ENCODE measurements around the gene ATXN2L. TPM values are rescaled to one million over a fixed set of nuclear protein-coding genes. Genes with fewer than 3 reads are reported as not detected.
A peak's percentile ranks its signal among the peaks of the same experiment; 100 is the strongest.

Gene ATXN2L
- total RNA-seq, 2 donors from 2014 or later = 246 to 339 TPM

GRCh38 chr16:28829747-28830146 lies 6.9 kb downstream of the ATXN2L start:
- Mint-ChIP-seq H3K4me3 (no peak overlapping the region), H3K4me1 (peaks cover 32% of the 10 kb centered on the region), H3K36me3 (ENCODE audit: low read depth) (peaks cover 100% of the 10 kb centered on the region), H3K27ac (no peak overlapping the region), H3K27me3 (no peaks in the 10 kb centered on the region), H3K9me3 (no peaks in the 10 kb centered on the region)
- ATAC-seq (replicated peaks) = no peak

GRCh38 chr16:28830531-28830930 lies 7.7 kb downstream of the ATXN2L start:
- peaks cover 100% of the 10 kb centered on the region for H3K36me3 Mint-ChIP-seq (ENCODE audit: low read depth)
- H3K9me3 Mint-ChIP-seq = no peaks in the 10 kb centered on the region
- no peak overlapping the region for H3K27ac Mint-ChIP-seq

DNA sequence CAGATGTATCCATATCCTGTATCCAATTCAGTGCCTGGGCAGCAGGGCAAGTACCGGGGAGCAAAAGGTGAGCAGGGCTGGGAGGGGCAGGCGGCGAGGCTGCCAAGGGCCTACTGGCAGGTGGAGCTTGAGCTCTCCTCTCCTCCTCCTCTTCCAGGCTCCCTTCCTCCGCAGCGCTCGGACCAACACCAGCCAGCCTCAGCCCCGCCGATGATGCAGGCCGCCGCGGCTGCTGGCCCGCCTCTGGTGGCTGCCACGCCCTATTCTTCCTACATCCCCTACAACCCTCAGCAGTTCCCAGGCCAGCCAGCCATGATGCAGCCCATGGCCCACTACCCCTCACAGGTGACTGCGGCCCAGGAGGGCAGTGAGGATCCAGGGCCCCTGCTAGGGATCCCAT lies 11.6 kb downstream of the ATXN2L start:
- H3K27ac Mint-ChIP-seq = no peak overlapping the region
- no peak for ATAC-seq (replicated peaks)
- H3K4me1 Mint-ChIP-seq = peaks cover 27% of the 10 kb centered on the region
- no peak overlapping the region for H3K4me3 Mint-ChIP-seq
- H3K9me3 Mint-ChIP-seq = no peaks in the 10 kb centered on the region
- no peaks in the 10 kb centered on the region for H3K27me3 Mint-ChIP-seq
- peaks cover 97% of the 10 kb centered on the region for H3K36me3 Mint-ChIP-seq (ENCODE audit: low read depth)

More at GRCh38 chr16:28830531-28830930, 7.7 kb downstream of the ATXN2L start:
- no peaks in the 10 kb centered on the region for H3K27me3 Mint-ChIP-seq
- H3K4me1 Mint-ChIP-seq = peaks cover 32% of the 10 kb centered on the region
- no peak overlapping the region for H3K4me3 Mint-ChIP-seq
- no peak for ATAC-seq (replicated peaks)

GRCh38 chr16:28834873-28835863 lies 12.4 kb downstream of the ATXN2L start:
- no peaks in the 10 kb centered on the region for H3K9me3 Mint-ChIP-seq
- H3K4me1 Mint-ChIP-seq = peaks cover 27% of the 10 kb centered on the region
- peaks cover 89% of the 10 kb centered on the region for H3K36me3 Mint-ChIP-seq (ENCODE audit: low read depth)
- no peak overlapping the region for H3K4me3 Mint-ChIP-seq
- no peak for ATAC-seq (replicated peaks)
- H3K27me3 Mint-ChIP-seq = no peaks in the 10 kb centered on the region
- peak overlapping the region; percentile 63 for H3K27ac Mint-ChIP-seq

- H3K36me3 Mint-ChIP-seq (ENCODE audit: low read depth) = peaks cover 82% of the 10 kb centered on the region
- no peaks in the 10 kb centered on the region for H3K9me3 Mint-ChIP-seq
- H3K27me3 Mint-ChIP-seq = no peaks in the 10 kb centered on the region
- H3K4me1 Mint-ChIP-seq = peaks cover 27% of the 10 kb centered on the region
- no peak overlapping the region for H3K4me3 Mint-ChIP-seq
- ATAC-seq (replicated peaks) = no peak
- H3K27ac Mint-ChIP-seq = peak overlapping the region; percentile 52
Observed at GRCh38 chr16:28835864-28836760, 13.3 kb downstream of the ATXN2L start.

DNA sequence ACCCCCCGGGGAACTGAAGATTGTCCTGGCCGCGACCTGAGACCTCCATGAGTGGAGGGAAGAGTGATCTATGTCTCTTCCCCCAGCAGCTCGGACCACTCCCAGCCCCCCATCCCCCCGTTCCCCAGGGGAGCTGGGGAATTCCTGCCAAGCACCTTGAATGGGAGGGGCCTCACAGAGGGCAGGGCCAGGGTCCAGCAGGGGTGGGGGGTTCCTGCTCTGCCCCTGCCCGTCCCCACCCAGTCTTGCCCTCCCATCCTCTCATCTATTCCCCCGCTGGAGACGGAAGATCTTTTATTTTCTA lies 13.9 kb downstream of the ATXN2L start:
- H3K27ac Mint-ChIP-seq = peak overlapping the region; percentile 52
- no peak for ATAC-seq (replicated peaks)
- peaks cover 82% of the 10 kb centered on the region for H3K36me3 Mint-ChIP-seq (ENCODE audit: low read depth)
- H3K4me3 Mint-ChIP-seq = no peak overlapping the region
- H3K27me3 Mint-ChIP-seq = no peaks in the 10 kb centered on the region
- H3K9me3 Mint-ChIP-seq = no peaks in the 10 kb centered on the region
- H3K4me1 Mint-ChIP-seq = peaks cover 27% of the 10 kb centered on the region

DNA sequence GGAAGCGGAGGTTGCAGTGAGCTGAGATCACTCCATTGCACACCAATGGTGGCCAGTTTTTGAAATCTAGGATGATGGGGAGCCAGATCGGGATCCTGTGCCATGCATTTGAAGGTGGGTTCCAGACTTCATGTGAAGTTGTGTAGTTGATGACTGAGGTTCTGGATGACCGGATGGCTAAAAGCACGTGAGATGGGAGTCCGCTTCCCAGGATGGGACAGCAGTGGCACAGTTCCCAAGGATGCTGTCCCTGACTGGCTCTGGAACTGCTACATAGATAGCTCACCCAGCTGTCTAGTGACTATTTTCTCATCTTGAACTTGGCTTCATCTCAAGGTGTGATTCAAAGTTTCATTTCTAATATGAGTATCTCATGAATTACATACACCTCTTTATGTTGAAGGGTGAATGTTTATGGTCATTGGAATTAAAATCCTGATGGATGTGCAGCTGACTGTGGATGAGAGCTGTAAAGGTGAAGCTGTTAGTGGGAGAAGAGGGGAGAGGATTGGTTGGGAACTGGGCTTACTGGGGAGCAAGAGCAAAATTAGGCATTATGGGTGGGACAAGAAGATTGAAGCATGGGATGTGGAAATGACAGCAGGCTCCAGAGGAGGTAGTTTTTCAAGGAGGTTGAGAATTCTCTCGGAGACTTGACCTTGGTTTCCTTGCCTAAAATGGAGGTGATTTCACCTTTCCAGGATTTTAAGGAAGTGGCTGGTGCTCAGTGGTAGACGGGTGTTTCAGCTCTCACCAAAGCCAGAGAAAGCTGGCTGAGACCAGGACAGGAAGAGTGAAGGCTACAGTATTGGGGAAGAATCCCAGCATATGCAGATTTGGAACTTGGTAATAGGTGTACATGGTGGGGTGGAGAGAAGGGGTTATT lies 15.1 kb downstream of the ATXN2L start:
- Mint-ChIP-seq H3K4me1 (peaks cover 22% of the 10 kb centered on the region), H3K27ac (peak overlapping the region; percentile 66), H3K4me3 (no peak overlapping the region), H3K9me3 (no peaks in the 10 kb centered on the region), H3K36me3 (ENCODE audit: low read depth) (peaks cover 82% of the 10 kb centered on the region), H3K27me3 (no peaks in the 10 kb centered on the region)
- ATAC-seq (replicated peaks) = peak; percentile 80

DNA sequence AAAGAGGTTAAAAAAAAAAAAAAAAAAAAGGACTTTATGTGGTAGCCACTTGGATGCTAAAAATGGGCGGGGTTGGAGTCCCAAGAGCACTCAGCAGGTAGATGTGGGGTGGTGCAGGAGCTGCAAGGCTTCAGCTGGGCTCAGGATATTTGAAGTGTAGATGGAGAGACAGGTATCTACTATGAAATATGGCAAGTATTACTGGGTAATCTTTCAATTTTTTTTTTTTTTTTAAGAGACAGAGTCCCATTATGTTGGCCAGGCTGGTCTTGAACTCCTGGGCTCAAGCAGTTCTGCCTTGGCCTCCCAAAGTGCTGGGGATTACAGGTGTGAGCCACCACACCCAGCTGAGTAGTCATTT lies 15.7 kb downstream of the ATXN2L start:
- H3K36me3 Mint-ChIP-seq (ENCODE audit: low read depth) = peaks cover 82% of the 10 kb centered on the region
- H3K27ac Mint-ChIP-seq = peak overlapping the region; percentile 66
- H3K4me3 Mint-ChIP-seq = no peak overlapping the region

GRCh38 chr16:28839004-28839639 lies 16.3 kb downstream of the ATXN2L start:
- H3K36me3 Mint-ChIP-seq (ENCODE audit: low read depth) = peaks cover 82% of the 10 kb centered on the region
- no peaks in the 10 kb centered on the region for H3K27me3 Mint-ChIP-seq
- peaks cover 13% of the 10 kb centered on the region for H3K4me1 Mint-ChIP-seq
- no peak for ATAC-seq (replicated peaks)
- no peaks in the 10 kb centered on the region for H3K9me3 Mint-ChIP-seq
- no peak overlapping the region for H3K27ac Mint-ChIP-seq
- H3K4me3 Mint-ChIP-seq = no peak overlapping the region

More for the DNA sequence above, 15.7 kb downstream of the ATXN2L start:
- no peaks in the 10 kb centered on the region for H3K27me3 Mint-ChIP-seq
- H3K4me1 Mint-ChIP-seq = peaks cover 16% of the 10 kb centered on the region
- no peak for ATAC-seq (replicated peaks)
- no peaks in the 10 kb centered on the region for H3K9me3 Mint-ChIP-seq

GRCh38 chr16:28839899-28840298 lies 17.1 kb downstream of the ATXN2L start:
- H3K4me3 Mint-ChIP-seq = no peak overlapping the region
- no peak overlapping the region for H3K27ac Mint-ChIP-seq
- ATAC-seq (replicated peaks) = no peak
- H3K27me3 Mint-ChIP-seq = no peaks in the 10 kb centered on the region
- peaks cover 15% of the 10 kb centered on the region for H3K4me1 Mint-ChIP-seq
- H3K9me3 Mint-ChIP-seq = no peaks in the 10 kb centered on the region
- peaks cover 82% of the 10 kb centered on the region for H3K36me3 Mint-ChIP-seq (ENCODE audit: low read depth)

DNA sequence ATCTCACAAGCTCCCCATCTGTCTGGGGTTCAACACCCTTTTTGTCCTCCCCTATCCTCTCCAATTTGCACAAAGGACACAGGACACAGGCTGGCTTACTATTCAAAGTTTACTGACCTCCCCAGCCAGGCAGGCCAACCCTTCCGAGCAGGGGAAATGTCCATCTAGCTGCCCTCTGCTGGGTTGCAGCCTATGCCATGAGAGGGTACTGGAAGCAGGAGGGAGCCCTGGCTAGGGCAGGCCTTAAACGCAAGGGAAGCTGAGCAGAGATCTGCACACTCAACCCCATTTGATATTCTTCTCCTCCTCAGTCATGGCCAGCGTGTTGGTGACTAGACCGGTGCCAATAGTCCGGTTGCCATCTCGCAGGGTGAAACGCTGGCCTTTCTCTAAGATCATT lies 19.9 kb downstream of the ATXN2L start:
- no peaks in the 10 kb centered on the region for H3K9me3 Mint-ChIP-seq
- no peak for ATAC-seq (replicated peaks)
- H3K4me3 Mint-ChIP-seq = no peak overlapping the region
- H3K36me3 Mint-ChIP-seq (ENCODE audit: low read depth) = peaks cover 71% of the 10 kb centered on the region
- H3K4me1 Mint-ChIP-seq = peaks cover 20% of the 10 kb centered on the region
- H3K27ac Mint-ChIP-seq = peak overlapping the region; percentile 56
- H3K27me3 Mint-ChIP-seq = no peaks in the 10 kb centered on the region

DNA sequence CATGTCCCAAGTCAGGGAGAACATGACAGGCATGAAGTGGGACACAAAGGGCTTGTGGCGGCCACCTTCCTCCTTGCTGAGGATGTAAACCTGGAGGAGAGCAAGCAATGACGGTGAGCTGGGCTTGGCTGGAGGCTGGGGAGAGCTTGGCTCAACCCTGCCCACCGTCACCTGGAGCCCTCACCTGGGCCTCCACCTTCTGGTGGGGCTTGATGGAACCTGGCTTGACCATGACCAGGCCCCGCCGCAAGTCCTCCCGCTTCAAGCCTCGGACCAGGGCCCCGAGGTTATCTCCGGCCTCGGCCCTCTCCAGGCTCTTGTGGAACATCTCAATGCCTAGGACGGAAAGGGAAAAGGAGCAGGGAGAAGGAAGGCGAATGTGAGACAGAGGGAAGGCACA lies 21.0 kb downstream of the ATXN2L start:
- Mint-ChIP-seq H3K9me3 (no peaks in the 10 kb centered on the region), H3K36me3 (ENCODE audit: low read depth) (peaks cover 60% of the 10 kb centered on the region)

GRCh38 chr16:28844226-28844885 lies 21.6 kb downstream of the ATXN2L start:
- H3K4me3 Mint-ChIP-seq = peak overlapping the region; percentile 94
- peaks cover 57% of the 10 kb centered on the region for H3K36me3 Mint-ChIP-seq (ENCODE audit: low read depth)
- H3K4me1 Mint-ChIP-seq = peaks cover 14% of the 10 kb centered on the region
- H3K27ac Mint-ChIP-seq = peak overlapping the region; percentile 98
- H3K27me3 Mint-ChIP-seq = no peaks in the 10 kb centered on the region
- H3K9me3 Mint-ChIP-seq = no peaks in the 10 kb centered on the region
- no peak for ATAC-seq (replicated peaks)

More for the DNA sequence above, 21.0 kb downstream of the ATXN2L start:
- H3K4me1 Mint-ChIP-seq = peaks cover 14% of the 10 kb centered on the region
- peak overlapping the region; percentile 94 for H3K4me3 Mint-ChIP-seq
- no peak for ATAC-seq (replicated peaks)
- no peaks in the 10 kb centered on the region for H3K27me3 Mint-ChIP-seq
- H3K27ac Mint-ChIP-seq = no peak overlapping the region
